A549 (cell line): ENCODE measurements around the gene METTL3. TPM values are rescaled to one million over a fixed set of nuclear protein-coding genes. Genes with fewer than 3 reads are reported as not detected.

Source experiments
- ATAC-seq, 2 experiments: fragments of 200-7000 bp in 1 of 2; fragments of >200 bp in 1 of 2; cut with Nextera tagmentation in 1 of 2; cut with Tn5 transposase in 1 of 2; 3 replicates each; pipeline versions ENCODE4 v1.8.0 to v1.9.1; 2018 to 2020; ENCODE audit warnings: mild to moderate bottlenecking in 1 of 2, moderate library complexity in 1 of 2
- CTCF ChIA-PET: fragments of 300-600 bp; sonication (Branson Sonifier 250); formaldehyde crosslinking; extraction: SDS; loops from one replicate; lab custom pipeline; 2021; ENCODE audit warnings: antibody characterized with exemption, inconsistent platforms; lab: Yijun Ruan, JAX
- POLR2A ChIA-PET: fragments of 350-600 bp; formaldehyde crosslinking; extraction: SDS; loops from one replicate; lab custom pipeline; 2021; ENCODE audit warnings: antibody characterized with exemption, inconsistent platforms; lab: Yijun Ruan, JAX
- DNase-seq, 2 experiments: peaks; one replicate each; pipeline versions ENCODE4 v3.0.0 to v3.0.0-alpha.2; 2011 to 2016; ENCODE audit warnings: low read depth in 1 of 2, low spot score in 1 of 2
- FAIRE-seq: peaks from 2 replicates; lab custom pipeline; 2011; peaks lifted over from hg19 to GRCh38; lab: Jason Lieb, UNC
- H3K27ac ChIP-seq, 2 experiments: fragments of >200 bp; sonication (Bioruptor Twin); formaldehyde crosslinking; 3 replicates each; pipeline ENCODE4 v1.5.1; 2016 to 2017
- H3K4me1 ChIP-seq: fragments of >200 bp; sonication (Bioruptor Twin); formaldehyde crosslinking; 3 replicates; pipeline ENCODE4 v1.6.1; 2016
- H3K4me2 ChIP-seq: fragments of >200 bp; sonication (Bioruptor Twin); formaldehyde crosslinking; 3 replicates; pipeline ENCODE4 v1.6.1; 2016
- H3K4me3 ChIP-seq: fragments of >200 bp; sonication (Bioruptor Twin); formaldehyde crosslinking; 3 replicates; pipeline ENCODE4 v1.5.1; 2016
- H3K9me3 ChIP-seq: fragments of >200 bp; sonication (Bioruptor Twin); formaldehyde crosslinking; 3 replicates; pipeline ENCODE4 v1.6.1; 2016
- CHD2 ChIP-seq: fragments of 150-350 bp; IDR thresholded peaks from 2 replicates; pipeline ENCODE4 v1.6.1; 2014; ENCODE audit warnings: low read length; ENCODE audit not compliant: partially characterized antibody
- CHD4 ChIP-seq: fragments of 200-600 bp; sonication (generic); IDR thresholded peaks from 2 replicates; pipeline ENCODE4 v1.6.1; 2016; ENCODE audit warnings: antibody characterized with exemption, mild to moderate bottlenecking, borderline replicate concordance
- FOSB ChIP-seq: fragments of 250-450 bp; sonication (Bioruptor Pico); IDR thresholded peaks from 2 replicates; pipeline ENCODE4 v1.5.0; 2020; ENCODE audit warnings: mild to moderate bottlenecking, moderate library complexity
- GATA3 ChIP-seq: IDR thresholded peaks from 2 replicates; pipeline ENCODE4 v1.6.1; 2012; ENCODE audit warnings: borderline replicate concordance
- JUN ChIP-seq, 2 experiments: fragments of >200 bp; sonication (Bioruptor Twin); formaldehyde crosslinking; IDR thresholded peaks; 2 replicates in 1 of 2; 3 replicates in 1 of 2; pipeline ENCODE4 v1.6.1; 2016 to 2017
- KDM5A ChIP-seq: fragments of 200-600 bp; sonication (generic); IDR thresholded peaks from 2 replicates; pipeline ENCODE4 v1.6.1; 2016; ENCODE audit warnings: antibody characterized with exemption, mild to moderate bottlenecking
- MYC ChIP-seq: IDR thresholded peaks from 2 replicates; pipeline ENCODE4 v1.6.1; 2012; ENCODE audit warnings: mild to moderate bottlenecking, inconsistent platforms, low read length, improper control_type of control experiment, borderline replicate concordance
- PHF8 ChIP-seq: fragments of 200-600 bp; sonication (generic); IDR thresholded peaks from 2 replicates; pipeline ENCODE4 v1.6.1; 2016; ENCODE audit warnings: low read depth, mild to moderate bottlenecking, antibody characterized with exemption, moderate library complexity, borderline replicate concordance
- POLR2A ChIP-seq: IDR thresholded peaks from 2 replicates; pipeline ENCODE4 v1.6.1; 2012; ENCODE audit warnings: mild to moderate bottlenecking, low read length
- RAD21 ChIP-seq, 2 experiments: fragments of >200 bp in 1 of 2; sonication (Bioruptor Twin) in 1 of 2; formaldehyde crosslinking in 1 of 2; IDR thresholded peaks in 1 of 2; conservative IDR thresholded peaks in 1 of 2; 2 replicates in 1 of 2; 3 replicates in 1 of 2; pipeline ENCODE4 v1.6.1; 2012 to 2018; ENCODE audit warnings: inconsistent platforms in 1 of 2
- TP53 ChIP-seq: fragments of 250-450 bp; sonication (Bioruptor Pico); IDR thresholded peaks from 2 replicates; pipeline ENCODE4 v1.5.0; 2021; ENCODE audit warnings: mild to moderate bottlenecking, moderate library complexity
- WGBS: methylation state at CpG from one replicate; pipeline ENCODE4 v1.1.6; 2017; ENCODE audit errors: missing lambda C conversion rate; 5-methylcytosine and 5-hydroxymethylcytosine counted together
- polyA plus RNA-seq, 4 experiments: library from polyadenylated mRNA; depleted of rRNA in 3 of 4; stranded (reverse); fragments of >200 nt; fragmentation: RNase III in 1 of 4; extraction: RNeasy Plus Mini Kit Qiagen cat#74134 plus additional on column Dnase treatment in 1 of 4; gene quantifications; 2 replicates in 3 of 4; 3 replicates in 1 of 4; pipeline ENCODE4 v1.2.3, GENCODE V29; 2011 to 2017
- TF ChIP-seq, protein P1 (sequence below): fragments of >200 bp; sonication (Bioruptor Twin); formaldehyde crosslinking; IDR thresholded peaks from 2 replicates; pipeline ENCODE4 v1.6.1; 2016
- TF ChIP-seq, protein P2 (sequence below): IDR thresholded peaks from 2 replicates; pipeline ENCODE4 v1.6.1; 2012
- TF ChIP-seq, protein P3 (sequence below): fragments of >200 bp; sonication (Bioruptor Twin); formaldehyde crosslinking; IDR thresholded peaks from 3 replicates; pipeline ENCODE4 v1.5.1; 2016
- TF ChIP-seq, protein P4 (sequence below): IDR thresholded peaks from 2 replicates; pipeline ENCODE4 v1.6.1; 2012; ENCODE audit warnings: low read depth, borderline replicate concordance
- TF ChIP-seq, protein P5 (sequence below): IDR thresholded peaks from 2 replicates; pipeline ENCODE4 v1.6.1; 2012

METTL3 gene
- polyA plus RNA-seq, 2 of the 4 experiments (the other 2 are of a cell fraction), result 63.2 to 103 TPM

- ChIA-PET CTCF (interaction anchor here (0.6 to 3.6 kb wide), 28 partner anchors 9 to 851 kb away, joined by 3 to 29 read pairs (median 3); partner anchors contain the start of genes METTL3, RAB2B and TOX4), POLR2A (interaction anchor here (0.7 to 2.9 kb wide), 9 partner anchors 9 to 72 kb away, joined by 3 to 43 read pairs (median 6); partner anchors contain the start of genes METTL3, RAB2B, SUPT16H and TOX4)
- H3K4me1 ChIP-seq, result peaks cover 11% of the 10 kb centered on the region; the same call in 2 of the 3 replicates
- no peaks in the 10 kb centered on the region for H3K9me3 ChIP-seq
- peak within 1 kb of the TSS; percentile 79 for H3K4me2 ChIP-seq
- H3K27ac ChIP-seq, result peak within 1 kb of the TSS; percentile 93 to 94
- 2% methylated on average over 35 of the region's 36 CpGs for WGBS
- H3K4me3 ChIP-seq, result peak within 1 kb of the TSS; percentile 86
- ATAC-seq, result peak; percentile 99
- TF ChIP-seq, protein P1, sequence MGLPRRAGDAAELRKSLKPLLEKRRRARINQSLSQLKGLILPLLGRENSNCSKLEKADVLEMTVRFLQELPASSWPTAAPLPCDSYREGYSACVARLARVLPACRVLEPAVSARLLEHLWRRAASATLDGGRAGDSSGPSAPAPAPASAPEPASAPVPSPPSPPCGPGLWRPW, result no peak
- peak; percentile 78; the same call in 1 of the 2 replicates for TF ChIP-seq MYC
- TF ChIP-seq KDM5A, result 0 out of 2 replicates have a peak, but pooled peaks have one; percentile 10
- TF ChIP-seq POLR2A, result peak; percentile 89
- TF ChIP-seq, protein P2, sequence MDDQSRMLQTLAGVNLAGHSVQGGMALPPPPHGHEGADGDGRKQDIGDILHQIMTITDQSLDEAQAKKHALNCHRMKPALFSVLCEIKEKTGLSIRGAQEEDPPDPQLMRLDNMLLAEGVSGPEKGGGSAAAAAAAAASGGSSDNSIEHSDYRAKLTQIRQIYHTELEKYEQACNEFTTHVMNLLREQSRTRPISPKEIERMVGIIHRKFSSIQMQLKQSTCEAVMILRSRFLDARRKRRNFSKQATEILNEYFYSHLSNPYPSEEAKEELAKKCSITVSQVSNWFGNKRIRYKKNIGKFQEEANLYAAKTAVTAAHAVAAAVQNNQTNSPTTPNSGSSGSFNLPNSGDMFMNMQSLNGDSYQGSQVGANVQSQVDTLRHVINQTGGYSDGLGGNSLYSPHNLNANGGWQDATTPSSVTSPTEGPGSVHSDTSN, result peak; percentile 87
- TF ChIP-seq CHD2, result no peak
- TF ChIP-seq JUN (IDR thresholded peaks at IDR 0.05), result peak; percentile 85 to 86; a peak in 4 of 5 replicates
- TF ChIP-seq PHF8, result peak; percentile 71; the same call in 1 of the 2 replicates
- TF ChIP-seq, protein P3, sequence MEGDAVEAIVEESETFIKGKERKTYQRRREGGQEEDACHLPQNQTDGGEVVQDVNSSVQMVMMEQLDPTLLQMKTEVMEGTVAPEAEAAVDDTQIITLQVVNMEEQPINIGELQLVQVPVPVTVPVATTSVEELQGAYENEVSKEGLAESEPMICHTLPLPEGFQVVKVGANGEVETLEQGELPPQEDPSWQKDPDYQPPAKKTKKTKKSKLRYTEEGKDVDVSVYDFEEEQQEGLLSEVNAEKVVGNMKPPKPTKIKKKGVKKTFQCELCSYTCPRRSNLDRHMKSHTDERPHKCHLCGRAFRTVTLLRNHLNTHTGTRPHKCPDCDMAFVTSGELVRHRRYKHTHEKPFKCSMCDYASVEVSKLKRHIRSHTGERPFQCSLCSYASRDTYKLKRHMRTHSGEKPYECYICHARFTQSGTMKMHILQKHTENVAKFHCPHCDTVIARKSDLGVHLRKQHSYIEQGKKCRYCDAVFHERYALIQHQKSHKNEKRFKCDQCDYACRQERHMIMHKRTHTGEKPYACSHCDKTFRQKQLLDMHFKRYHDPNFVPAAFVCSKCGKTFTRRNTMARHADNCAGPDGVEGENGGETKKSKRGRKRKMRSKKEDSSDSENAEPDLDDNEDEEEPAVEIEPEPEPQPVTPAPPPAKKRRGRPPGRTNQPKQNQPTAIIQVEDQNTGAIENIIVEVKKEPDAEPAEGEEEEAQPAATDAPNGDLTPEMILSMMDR, result peak; percentile 80
- TF ChIP-seq FOSB, result no peak
- 0 out of 2 replicates have a peak, but pooled peaks have one; percentile 20 for TF ChIP-seq TP53 (CRISPR knock-in tag)
- TF ChIP-seq, protein P4, sequence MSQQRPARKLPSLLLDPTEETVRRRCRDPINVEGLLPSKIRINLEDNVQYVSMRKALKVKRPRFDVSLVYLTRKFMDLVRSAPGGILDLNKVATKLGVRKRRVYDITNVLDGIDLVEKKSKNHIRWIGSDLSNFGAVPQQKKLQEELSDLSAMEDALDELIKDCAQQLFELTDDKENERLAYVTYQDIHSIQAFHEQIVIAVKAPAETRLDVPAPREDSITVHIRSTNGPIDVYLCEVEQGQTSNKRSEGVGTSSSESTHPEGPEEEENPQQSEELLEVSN, result peak; percentile 26; the same call in 1 of the 2 replicates
- peak; percentile 39 to 49; a peak in 3 of 5 replicates for TF ChIP-seq RAD21 (conservative IDR thresholded peaks at IDR 0.05 in 1 of 2, IDR thresholded peaks at IDR 0.05 in 1 of 2)
- TF ChIP-seq GATA3, result no peak
- TF ChIP-seq, protein P5, sequence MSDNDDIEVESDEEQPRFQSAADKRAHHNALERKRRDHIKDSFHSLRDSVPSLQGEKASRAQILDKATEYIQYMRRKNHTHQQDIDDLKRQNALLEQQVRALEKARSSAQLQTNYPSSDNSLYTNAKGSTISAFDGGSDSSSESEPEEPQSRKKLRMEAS, result peak; percentile 75; the same call in 1 of the 2 replicates
- peak; percentile 97 for FAIRE-seq
- peak; percentile 99 to 100 for DNase-seq
Measured at GRCh38 chr14:21455912-21456667, 55.0 kb downstream of the METTL3 start, which contains the start of gene CHD8. Gene CHD8, minus strand, starts transcription at chr14:21456123. Its CDS starts 24,480 bp downstream, at chr14:21431643.

- peak; percentile 54 to 58 for ATAC-seq
- ChIA-PET POLR2A (interaction anchor here (0.9 to 2.9 kb wide), 7 partner anchors 9 to 55 kb away, joined by 3 to 43 read pairs (median 8); partner anchors contain the start of genes METTL3, RAB2B and TOX4), CTCF (interaction anchor here (0.6 to 3.6 kb wide), 26 partner anchors 8 to 360 kb away, joined by 3 to 29 read pairs (median 4); partner anchors contain the start of genes METTL3, RAB2B and TOX4)
- peak overlapping the region; percentile 86 to 94 for H3K27ac ChIP-seq
- 2% methylated on average over 17 of the region's 17 CpGs for WGBS
- peak overlapping the region; percentile 86 for H3K4me3 ChIP-seq
- peak overlapping the region; percentile 79 for H3K4me2 ChIP-seq
- no peak for TF ChIP-seq CHD4
- TF ChIP-seq KDM5A, result 0 out of 2 replicates have a peak, but pooled peaks have one; percentile 33
- FAIRE-seq, result no peak
- DNase-seq, result no peak
- H3K9me3 ChIP-seq, result no peaks in the 10 kb centered on the region
- H3K4me1 ChIP-seq, result peaks cover 13% of the 10 kb centered on the region
Measured at GRCh38 chr14:21455592-21455911, 55.6 kb downstream of the METTL3 start.
